Mammary epithelial cell (primary cell): ENCODE data around the gene IFT20.
A peak's percentile ranks its signal among the peaks of the same experiment; 100 is the strongest.

Experiments used
- EZH2 ChIP-seq: IDR thresholded peaks from 2 replicates; pipeline ENCODE4 v1.6.1; 2012; ENCODE audit warnings: low read length, inconsistent platforms, borderline replicate concordance
- TF ChIP-seq, protein P1 (sequence below), 2 donors: IDR thresholded peaks in 1 of 2; conservative IDR thresholded peaks in 1 of 2; 2 replicates each; pipeline ENCODE4 v1.5.1; 2011 to 2012; ENCODE audit warnings: inconsistent platforms in 2 of 2, low read length in 2 of 2, mild to moderate bottlenecking in 2 of 2, control low read depth in 1 of 2, low read depth in 1 of 2; ENCODE audit not compliant: insufficient read depth in 1 of 2; ENCODE audit errors: extremely low read depth in 1 of 2

DNA sequence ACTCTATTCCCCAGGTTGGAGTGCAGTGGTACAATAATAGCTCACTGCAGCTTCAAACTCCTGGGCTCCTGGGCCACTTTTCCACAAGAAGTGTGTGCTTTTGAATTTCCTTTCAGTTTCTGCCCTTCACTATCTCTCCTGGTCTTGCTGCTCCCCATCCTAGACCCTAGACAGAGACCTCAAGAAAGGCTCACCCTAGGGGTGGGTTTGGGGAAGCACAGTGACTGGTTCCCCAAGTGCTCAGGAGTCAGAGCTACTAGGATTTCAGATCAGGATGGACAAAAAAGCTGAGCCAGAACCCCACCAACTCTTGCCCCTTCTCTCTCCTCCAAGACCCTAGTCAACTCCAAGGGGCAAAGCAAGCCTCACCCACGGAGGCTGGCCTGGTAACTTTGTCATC is 31.3 kb upstream of the IFT20 start:
- TF ChIP-seq, protein P1, sequence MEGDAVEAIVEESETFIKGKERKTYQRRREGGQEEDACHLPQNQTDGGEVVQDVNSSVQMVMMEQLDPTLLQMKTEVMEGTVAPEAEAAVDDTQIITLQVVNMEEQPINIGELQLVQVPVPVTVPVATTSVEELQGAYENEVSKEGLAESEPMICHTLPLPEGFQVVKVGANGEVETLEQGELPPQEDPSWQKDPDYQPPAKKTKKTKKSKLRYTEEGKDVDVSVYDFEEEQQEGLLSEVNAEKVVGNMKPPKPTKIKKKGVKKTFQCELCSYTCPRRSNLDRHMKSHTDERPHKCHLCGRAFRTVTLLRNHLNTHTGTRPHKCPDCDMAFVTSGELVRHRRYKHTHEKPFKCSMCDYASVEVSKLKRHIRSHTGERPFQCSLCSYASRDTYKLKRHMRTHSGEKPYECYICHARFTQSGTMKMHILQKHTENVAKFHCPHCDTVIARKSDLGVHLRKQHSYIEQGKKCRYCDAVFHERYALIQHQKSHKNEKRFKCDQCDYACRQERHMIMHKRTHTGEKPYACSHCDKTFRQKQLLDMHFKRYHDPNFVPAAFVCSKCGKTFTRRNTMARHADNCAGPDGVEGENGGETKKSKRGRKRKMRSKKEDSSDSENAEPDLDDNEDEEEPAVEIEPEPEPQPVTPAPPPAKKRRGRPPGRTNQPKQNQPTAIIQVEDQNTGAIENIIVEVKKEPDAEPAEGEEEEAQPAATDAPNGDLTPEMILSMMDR (conservative IDR thresholded peaks at IDR 0.05 in 1 of 2, IDR thresholded peaks at IDR 0.05 in 1 of 2; ENCODE audit: extremely low read depth in 1 of 2, insufficient read depth in 1 of 2, low read depth in 1 of 2, low read length in 2 of 2): peak in 1 of 2 donors; percentile 14
- TF ChIP-seq EZH2: no peak
